ENCODE data around the gene NRG3. TPM values are rescaled to one million over a fixed set of nuclear protein-coding genes. Genes with fewer than 3 reads are reported as not detected.

Gene NRG3
- total RNA-seq, 4 donors from 2014 or later = 0.20 to 1.1 (median 0.84) TPM; not detected in 1

DNA sequence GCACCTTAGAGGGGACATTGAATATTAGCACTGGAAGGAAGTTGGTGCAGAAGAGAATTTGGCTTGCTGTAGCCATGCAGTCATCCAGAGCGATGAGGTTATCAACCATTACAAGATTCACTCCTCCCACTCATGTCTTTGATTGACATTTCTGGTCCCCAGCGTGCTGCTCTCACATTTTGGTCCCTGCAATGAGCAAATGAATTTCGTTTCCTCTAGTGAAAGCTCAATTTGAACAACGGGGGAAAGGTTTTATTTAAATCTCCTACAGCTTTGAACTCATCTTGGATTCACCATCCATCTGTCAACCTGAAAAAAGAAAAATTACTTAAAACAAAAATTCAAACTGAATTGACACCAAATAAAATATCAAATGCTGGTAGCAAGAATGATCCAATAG lies 975.2 kb downstream of the NRG3 start:
- 77 to 81% methylated on average over 4 of the region's 4 CpGs for WGBS, 2 donors
- Histone ChIP-seq H3K4me1 (no peaks in the 10 kb centered on the region), H3K9me3 (no peaks in the 10 kb centered on the region), H3K27ac (no peak overlapping the region), H3K4me3 (no peak overlapping the region), H3K27me3 (no peaks in the 10 kb centered on the region), H3K36me3 (no peaks in the 10 kb centered on the region)
- no peak for TF ChIP-seq EP300 (IDR thresholded peaks at IDR 0.05)
- TF ChIP-seq POLR2A (IDR thresholded peaks at IDR 0.05) = no peak
- TF ChIP-seq, protein P1, sequence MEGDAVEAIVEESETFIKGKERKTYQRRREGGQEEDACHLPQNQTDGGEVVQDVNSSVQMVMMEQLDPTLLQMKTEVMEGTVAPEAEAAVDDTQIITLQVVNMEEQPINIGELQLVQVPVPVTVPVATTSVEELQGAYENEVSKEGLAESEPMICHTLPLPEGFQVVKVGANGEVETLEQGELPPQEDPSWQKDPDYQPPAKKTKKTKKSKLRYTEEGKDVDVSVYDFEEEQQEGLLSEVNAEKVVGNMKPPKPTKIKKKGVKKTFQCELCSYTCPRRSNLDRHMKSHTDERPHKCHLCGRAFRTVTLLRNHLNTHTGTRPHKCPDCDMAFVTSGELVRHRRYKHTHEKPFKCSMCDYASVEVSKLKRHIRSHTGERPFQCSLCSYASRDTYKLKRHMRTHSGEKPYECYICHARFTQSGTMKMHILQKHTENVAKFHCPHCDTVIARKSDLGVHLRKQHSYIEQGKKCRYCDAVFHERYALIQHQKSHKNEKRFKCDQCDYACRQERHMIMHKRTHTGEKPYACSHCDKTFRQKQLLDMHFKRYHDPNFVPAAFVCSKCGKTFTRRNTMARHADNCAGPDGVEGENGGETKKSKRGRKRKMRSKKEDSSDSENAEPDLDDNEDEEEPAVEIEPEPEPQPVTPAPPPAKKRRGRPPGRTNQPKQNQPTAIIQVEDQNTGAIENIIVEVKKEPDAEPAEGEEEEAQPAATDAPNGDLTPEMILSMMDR (IDR thresholded peaks at IDR 0.05) = no peak
- no peak for DNase-seq (ENCODE audit: low spot score in 2 of 2)

DNA sequence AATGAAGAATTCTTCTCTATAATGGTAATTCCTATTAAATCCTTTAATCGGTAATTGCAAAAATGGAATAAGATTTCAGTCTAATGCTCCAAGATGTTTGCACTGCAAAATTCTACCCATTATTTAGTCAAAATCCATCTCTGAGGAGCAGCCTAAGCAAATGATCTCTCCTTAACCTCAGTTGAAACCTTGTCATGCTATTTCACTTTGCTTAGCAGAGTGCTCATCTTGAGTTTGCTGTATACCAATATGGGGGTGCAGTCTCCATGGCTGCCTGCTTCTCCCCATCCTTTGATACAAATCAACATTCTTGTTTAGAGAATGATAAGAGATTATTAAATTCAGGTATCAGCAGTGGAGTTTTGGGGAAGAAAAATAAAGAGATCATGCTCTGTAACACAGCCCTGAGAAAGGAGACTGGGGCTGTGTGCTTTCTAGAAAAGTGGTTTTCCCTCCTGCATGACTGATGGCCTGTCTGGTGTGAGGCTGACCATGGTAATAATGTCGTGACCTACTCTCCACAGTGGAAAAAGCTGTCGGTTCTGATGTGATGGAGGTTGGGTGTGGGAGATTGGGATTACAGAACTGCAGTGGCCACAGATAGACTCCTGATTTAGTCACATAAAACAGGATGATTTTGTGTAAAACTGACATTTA lies 982.1 kb downstream of the NRG3 start:
- Histone ChIP-seq H3K27ac (no peak overlapping the region), H3K4me1 (no peaks in the 10 kb centered on the region), H3K36me3 (no peaks in the 10 kb centered on the region), H3K9me3 (no peaks in the 10 kb centered on the region), H3K4me3 (no peak overlapping the region), H3K27me3 (no peaks in the 10 kb centered on the region)
- 70 to 73% methylated on average over 3 of the region's 3 CpGs for WGBS, 2 donors
- no peak for DNase-seq (ENCODE audit: low spot score in 2 of 2)
- TF ChIP-seq POLR2A (IDR thresholded peaks at IDR 0.05) (no peak), EP300 (IDR thresholded peaks at IDR 0.05) (no peak)
- TF ChIP-seq, protein P1 (IDR thresholded peaks at IDR 0.05) = no peak

DNA sequence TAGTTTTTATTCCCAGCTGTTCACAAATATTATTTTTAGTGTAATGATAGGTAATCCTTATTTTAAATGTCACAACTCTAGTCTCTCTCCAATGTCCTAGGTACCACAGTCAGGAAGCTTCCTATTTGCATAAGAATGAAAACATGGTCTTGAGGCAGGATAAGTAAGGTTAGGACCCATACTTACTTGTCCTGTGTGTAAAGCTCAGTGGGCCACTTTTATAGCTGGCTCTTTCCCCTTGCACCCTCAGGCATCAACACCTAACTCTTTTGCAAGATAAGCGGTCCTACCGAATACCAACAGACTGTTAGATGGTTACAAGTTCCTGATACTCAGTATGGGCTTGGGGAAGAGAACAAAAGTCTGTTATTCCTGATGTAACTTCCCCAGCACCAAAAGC lies 986.9 kb downstream of the NRG3 start:
- DNase-seq (ENCODE audit: low spot score in 2 of 2) = no peak
- Histone ChIP-seq H3K4me3 (no peak overlapping the region), H3K36me3 (no peaks in the 10 kb centered on the region), H3K27me3 (no peaks in the 10 kb centered on the region), H3K4me1 (no peaks in the 10 kb centered on the region), H3K27ac (no peak overlapping the region), H3K9me3 (no peaks in the 10 kb centered on the region)
- no peak for TF ChIP-seq POLR2A (IDR thresholded peaks at IDR 0.05)
- TF ChIP-seq, protein P1 (IDR thresholded peaks at IDR 0.05) = no peak
- WGBS, 2 donors = 72 to 73% methylated on average over 2 of the region's 2 CpGs

DNA sequence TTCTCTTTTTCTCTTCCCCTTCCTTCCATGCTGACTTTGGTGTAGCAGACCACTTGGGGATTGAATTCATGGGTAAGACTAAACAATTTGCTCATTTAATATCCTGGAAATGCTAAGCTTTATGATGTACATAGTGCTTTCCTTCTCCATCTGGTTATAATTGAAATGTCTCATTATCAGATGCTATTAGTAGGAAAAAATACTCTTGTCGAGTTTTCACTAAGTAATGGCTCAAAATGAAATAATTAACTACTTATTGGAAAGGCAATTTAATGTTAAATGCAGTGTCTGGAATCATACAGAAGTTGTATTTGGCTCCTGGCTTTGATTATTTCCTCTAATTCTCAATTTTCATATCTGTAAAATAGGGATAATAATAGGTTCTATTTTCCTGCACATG lies 990.4 kb downstream of the NRG3 start:
- TF ChIP-seq POLR2A (IDR thresholded peaks at IDR 0.05) (no peak), EP300 (IDR thresholded peaks at IDR 0.05) (no peak)
- TF ChIP-seq, protein P1 (IDR thresholded peaks at IDR 0.05) = no peak
- 27 to 36% methylated on average over 1 of the region's 1 CpG for WGBS, 2 donors
- DNase-seq (ENCODE audit: low spot score in 2 of 2) = no peak
- Histone ChIP-seq H3K4me1 (no peaks in the 10 kb centered on the region), H3K4me3 (no peak overlapping the region), H3K27me3 (no peaks in the 10 kb centered on the region), H3K27ac (no peak overlapping the region), H3K9me3 (no peaks in the 10 kb centered on the region), H3K36me3 (no peaks in the 10 kb centered on the region)

DNA sequence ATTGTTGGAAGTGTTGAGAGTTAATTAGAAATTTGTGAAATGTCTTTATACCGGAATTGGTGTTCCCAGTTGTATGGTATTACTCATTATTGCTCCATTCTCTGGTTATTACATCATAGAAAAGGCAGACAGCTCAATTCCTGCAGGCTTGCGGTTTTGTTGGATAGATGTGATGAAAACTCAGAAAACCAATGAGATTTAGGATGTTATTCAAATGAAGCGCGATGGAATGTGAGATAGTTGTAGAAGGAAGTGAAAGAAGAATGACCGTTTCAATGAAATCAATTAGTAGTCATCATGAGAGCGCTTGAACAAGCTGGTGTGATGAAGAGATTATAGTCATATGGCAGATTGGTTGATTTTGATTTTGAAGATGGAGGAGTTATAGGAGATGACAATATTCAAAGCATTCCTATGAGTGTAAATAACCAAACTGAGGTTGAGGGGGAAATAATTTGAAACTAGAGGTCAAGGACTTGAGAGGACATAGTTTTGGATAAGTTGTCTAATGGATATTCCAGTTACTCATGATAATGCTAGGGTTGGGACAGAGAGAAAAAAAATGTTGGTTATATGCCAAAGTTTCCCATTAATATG lies 991.5 kb downstream of the NRG3 start:
- H3K27ac ChIP-seq = no peak overlapping the region
- no peak for DNase-seq (ENCODE audit: low spot score in 2 of 2)
- no peaks in the 10 kb centered on the region for H3K27me3 ChIP-seq
- no peaks in the 10 kb centered on the region for H3K9me3 ChIP-seq
- H3K36me3 ChIP-seq = no peaks in the 10 kb centered on the region
- no peak overlapping the region for H3K4me3 ChIP-seq
- 75 to 81% methylated on average over 6 of the region's 6 CpGs for WGBS, 2 donors
- TF ChIP-seq, protein P1 (IDR thresholded peaks at IDR 0.05) = no peak
- TF ChIP-seq POLR2A (IDR thresholded peaks at IDR 0.05) (no peak), EP300 (IDR thresholded peaks at IDR 0.05) (no peak)
- no peaks in the 10 kb centered on the region for H3K4me1 ChIP-seq

Data from tibial nerve (tissue), 4 donors.